HG03135 (cell line): ENCODE data around the gene DHRSX.
"Not testable (repeated sequence)": the region's sequence is repeated elsewhere in the genome, so short reads cannot be mapped to it uniquely, and the experiment has no call there.

Source experiments
- ATAC-seq: cut with Tn5 transposase; IDR thresholded peaks from one replicate; pipeline ENCODE4 v1.9.1; 2021; ENCODE audit warnings: mild to moderate bottlenecking, moderate library complexity; ENCODE audit not compliant: unreplicated experiment

The DHRSX gene

DNA sequence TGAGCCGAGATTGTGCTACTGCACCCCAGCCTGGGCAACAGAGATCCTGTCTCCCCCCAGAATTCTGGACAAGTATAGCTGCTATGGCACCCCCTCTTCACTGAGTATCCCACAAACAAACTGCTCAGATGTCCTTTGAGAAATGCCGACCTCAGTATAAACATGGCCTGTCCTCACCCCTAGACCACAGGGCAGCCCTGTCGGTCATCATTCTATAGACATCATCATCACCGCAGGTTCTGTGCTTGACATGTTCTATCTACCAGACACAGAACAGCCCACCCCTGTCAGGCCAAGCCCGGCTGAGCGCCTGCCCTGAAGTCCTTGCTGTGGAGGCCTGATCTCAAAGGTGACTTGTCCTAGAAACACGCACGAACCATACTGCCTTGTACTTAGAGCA, 232.9 kb downstream of the DHRSX start:
- no peak for ATAC-seq

DNA sequence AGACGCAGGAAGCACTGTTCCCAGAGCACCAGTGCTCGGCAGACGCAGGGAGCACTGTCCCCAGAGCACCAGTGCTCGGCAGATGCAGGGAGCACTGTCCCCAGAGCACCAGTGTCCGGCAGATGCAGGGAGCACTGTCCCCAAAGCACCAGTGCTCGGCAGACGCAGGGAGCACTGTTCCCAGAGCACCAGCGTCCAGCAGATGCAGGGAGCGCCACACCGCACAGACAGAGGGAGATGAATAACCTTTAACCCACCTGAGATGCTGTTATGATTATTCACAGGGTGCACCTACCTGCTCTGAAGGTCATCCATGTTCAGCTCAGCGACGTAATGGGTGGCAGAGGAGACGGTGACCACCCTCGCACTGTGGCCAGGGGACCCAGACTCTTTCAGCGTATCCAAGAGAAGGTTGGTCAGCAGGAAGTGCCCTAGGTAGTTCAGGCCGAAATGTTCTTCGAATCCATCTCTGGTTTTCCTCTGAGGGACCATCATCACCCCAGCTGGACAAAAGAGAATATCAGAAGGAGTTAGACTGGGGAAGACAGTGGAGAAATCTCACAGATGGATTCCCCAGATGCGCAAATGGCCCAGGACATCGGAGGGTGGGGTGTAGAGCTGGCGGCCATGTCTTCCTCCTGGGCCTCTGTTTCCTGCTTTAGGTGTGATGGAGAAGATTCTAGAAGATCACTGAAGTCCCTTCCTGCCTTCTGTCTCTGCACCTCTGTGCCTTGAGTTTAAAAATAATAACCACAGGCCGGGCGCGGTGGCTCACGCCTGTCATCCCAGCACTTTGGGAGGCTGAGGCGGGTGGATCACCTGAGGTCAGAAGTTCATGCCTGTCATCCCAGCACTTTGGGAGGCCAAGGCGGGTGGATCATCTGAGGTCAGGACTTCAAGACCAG, 234.1 kb downstream of the DHRSX start:
- no peak for ATAC-seq

DNA sequence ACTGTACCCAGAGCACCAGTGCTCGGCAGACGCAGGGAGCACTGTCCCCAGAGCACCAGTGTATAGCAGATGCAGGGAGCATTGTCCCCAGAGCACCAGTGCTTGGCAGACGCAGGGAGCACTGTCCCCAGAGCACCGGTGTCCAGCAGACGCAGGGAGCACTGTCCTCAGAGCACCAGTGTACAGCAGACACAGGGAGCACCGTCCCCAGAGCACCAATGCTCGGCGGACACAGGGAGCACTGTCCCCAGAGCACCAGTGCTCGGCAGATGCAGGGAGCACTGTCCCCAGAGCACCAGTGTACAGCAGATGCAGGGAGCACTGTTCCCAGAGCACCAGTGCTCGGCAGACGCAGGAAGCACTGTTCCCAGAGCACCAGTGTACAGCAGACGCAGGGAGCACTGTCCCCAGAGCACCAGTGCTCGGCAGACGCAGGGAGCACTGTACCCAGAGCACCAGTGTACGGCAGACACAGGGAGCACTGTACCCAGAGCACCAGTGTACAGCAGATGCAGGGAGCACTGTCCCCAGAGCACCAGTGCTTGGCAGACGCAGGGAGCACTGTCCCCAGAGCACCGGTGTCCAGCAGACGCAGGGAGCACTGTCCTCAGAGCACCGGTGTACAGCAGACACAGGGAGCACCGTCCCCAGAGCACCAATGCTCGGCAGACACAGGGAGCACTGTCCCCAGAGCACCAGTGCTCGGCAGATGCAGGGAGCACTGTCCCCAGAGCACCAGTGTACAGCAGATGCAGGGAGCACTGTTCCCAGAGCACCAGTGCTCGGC, 234.9 kb downstream of the DHRSX start:
- not testable (repeated sequence) for ATAC-seq

DNA sequence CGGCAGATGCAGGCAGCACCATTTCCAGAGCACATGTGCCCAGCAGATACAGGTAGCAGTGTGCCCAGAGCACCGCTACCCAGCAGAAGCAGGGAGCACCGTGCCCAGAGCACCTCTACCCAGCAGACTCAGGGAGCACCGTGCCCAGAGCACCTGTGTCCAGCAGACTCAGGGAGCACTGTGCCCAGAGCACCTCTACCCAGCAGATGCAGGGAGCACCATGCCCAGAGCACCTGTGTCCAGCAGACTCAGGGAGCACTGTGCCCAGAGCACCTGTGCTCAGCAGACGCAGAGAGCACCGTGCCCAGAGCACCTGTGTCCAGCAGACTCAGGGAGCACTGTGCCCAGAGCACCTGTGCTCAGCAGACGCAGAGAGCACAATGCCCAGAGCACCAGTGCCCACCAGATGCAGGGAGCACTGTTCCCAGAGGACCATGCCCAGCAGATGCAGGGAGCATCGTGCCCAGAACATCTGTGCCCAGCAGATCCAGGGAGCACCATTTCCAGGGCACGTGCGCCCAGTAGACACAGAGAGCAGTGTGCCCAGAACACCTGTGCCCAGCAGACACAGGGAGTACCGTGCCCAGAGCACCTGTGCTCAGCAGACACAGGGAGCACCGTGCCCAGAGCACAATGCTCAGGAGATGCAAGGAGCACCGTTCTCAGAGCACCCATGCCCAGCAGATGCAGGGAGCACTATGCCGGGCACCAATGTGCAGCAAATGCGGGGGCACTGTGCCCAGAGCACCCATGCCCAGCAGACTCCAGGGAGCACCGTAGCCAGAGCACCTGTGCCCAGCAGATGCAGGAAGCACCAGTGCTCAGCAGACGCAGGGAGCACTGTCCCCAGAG, 236.4 kb downstream of the DHRSX start:
- no peak for ATAC-seq

DNA sequence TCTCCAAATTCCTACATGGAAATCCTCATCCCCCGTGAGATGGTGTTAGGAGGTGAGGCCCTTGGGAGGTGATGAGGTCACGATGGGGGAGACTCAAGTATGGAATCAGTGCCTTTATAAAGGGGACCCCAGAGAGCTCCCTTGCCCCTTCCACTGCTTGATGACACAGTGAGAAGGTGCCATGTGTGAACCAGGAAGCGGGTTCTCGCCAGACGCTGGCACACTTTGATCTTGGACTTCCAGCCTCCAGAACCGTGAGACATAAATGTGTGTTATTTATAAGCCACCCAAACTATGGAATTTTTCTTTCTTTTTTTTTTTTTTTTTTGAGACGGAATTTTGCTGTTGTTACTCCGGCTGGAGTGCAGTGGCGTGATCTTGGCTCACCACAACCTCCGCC, 237.6 kb downstream of the DHRSX start:
- no peak for ATAC-seq

DNA sequence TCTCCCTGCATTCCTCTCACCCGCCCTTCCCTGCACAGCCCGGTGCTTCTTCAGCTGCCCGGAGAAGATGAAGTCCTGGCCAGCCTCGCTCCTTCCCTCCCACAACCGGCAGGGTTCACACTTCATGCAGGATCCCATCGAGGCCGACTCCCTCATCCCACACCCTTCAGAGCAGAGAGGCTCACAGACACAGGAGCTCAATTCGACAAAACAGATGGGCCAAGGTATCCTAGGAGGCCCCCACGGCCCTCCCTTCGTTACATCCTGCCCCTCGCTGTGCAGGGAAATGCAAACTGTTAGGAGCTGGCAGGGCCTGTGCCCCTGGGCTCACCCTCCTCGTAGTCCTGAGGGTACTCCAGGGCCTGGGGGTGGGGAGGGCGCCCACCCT, 238.1 kb downstream of the DHRSX start:
- ATAC-seq = no peak

DNA sequence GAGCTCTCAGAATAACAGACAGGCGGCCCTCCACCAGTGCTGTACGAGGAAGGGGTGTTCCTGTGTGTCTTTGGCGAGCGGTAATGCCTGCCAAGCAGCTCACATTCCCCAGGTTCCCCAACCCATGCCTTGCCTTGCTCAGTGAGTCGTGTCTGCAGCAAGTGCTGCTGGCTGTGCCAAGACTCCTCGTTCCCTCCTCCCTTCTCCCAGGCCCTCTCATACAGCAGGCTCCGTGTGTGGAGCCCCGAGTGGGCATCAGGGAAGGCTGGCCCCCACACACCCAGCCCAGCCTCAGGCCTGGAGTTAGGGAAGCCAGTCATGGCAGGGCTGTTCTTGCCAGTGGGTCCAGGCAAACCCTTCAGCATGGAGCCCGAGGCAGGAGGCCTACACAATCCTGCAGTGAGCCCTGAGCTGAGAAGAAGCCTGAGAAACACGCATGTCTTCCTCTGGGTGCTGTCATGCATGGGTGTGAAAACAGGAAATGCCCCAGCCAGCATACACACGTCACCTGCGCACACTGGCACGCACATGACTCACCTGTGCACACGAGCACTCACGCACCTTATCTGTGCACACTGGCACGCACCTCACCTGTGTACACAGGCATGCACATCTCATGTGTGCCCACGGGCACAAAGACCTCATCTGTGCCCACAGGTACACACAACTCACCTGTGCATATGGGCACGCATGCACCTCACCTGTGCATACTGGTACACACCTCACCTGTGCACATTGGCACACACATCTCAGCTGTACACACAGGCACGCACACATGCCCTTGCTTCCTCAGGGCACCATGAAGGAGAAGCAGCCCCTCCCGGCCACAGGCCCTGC, 238.7 kb downstream of the DHRSX start:
- ATAC-seq = no peak

DNA sequence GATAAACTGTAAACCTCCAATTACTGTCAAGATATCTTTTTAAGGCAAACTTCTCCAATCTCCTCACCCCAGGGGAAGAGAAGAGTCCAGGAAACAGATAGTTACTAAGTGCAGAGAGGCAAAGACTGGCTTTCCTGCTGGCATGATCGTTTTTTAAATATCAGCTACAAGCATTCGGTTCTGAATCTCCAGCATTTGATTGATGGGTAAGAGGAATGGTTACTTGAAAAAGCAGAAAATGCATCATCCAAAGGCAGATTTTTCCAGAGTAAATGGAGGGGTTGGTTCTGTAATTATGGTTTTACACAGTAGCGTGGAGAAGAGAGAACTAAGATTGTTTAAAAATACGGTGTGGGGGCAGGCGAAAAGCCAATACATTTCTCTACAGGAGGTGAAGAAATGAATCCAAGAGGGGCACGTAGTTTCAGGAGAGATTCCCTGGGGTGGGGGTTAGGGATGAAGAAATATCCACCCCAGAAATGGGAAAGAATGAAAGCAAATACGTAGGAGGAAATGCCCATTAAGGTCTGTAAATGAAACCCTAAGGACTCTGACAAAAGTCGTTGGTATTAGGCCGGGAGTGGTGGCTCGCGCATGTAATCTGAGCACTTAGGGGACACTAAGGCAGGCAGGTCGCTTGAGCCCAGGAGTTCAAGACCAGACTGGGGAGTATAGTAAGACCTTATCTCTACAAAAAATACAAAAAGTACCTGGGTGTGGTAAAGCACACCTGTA, 248.3 kb downstream of the DHRSX start:
- no peak for ATAC-seq

DNA sequence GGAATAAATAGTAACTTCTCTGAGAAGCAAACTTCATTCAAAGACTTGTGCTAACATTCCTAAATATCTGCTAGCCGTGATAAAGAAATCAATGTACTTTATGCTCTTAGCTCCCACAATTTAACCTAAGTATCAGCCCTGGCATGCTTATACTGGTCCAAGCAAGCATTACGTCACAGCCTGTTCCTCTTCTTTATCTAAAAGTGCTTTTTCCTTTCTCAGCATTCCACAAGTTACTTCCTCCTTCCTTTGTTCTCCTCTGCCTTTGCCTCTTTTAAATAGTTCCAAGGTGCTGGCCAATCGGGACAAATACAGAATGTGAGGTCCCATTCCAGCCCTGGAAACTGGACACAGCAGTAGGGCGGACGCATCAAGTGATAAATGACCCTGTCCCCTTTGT, 249.6 kb downstream of the DHRSX start:
- ATAC-seq = no peak

DNA sequence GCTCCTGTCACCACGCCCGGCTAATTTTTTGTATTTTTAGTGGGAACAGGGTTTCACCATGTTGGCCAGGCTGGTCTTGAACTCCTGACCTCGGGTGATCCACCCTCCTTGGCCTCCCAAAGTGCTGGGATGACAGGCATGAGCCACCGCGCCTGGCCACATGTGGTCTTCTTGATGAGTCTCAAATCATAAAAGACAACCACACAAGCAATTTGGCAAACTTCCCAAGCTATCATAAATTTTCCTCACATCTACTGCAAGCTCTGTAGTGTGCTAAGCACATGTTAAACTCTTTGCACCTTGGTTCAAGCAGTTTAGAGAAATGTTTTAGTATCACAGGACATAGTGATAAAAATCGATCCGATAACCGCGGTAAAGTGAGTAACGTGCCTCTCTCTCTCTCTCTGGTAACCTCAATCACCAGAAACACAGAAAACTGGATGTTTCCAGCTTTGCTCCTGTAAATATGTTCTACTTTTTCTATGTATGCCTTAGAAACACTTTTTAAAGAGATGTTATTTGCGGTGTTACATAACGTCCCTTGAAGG, 256.8 kb downstream of the DHRSX start:
- no peak for ATAC-seq

DNA sequence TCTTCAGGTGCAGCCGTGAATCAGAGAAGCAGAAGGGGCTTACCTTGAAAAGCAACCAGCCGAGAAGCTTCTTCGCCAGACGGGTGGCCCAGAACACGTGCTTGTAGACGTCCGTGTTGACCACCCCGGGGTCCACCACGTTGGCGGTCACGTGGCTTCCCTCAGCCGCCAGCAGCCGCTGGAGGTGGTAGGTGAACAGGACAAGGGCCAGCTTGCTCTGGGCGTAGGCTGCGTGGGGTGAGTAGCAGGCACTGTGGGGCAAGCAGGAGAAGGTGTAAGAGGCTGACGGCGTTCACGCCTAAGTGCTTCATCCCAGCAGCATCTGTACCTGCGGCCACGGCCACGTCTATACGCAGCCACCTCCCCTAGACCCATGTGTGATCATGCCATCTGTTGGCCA, 257.8 kb downstream of the DHRSX start:
- no peak for ATAC-seq

DNA sequence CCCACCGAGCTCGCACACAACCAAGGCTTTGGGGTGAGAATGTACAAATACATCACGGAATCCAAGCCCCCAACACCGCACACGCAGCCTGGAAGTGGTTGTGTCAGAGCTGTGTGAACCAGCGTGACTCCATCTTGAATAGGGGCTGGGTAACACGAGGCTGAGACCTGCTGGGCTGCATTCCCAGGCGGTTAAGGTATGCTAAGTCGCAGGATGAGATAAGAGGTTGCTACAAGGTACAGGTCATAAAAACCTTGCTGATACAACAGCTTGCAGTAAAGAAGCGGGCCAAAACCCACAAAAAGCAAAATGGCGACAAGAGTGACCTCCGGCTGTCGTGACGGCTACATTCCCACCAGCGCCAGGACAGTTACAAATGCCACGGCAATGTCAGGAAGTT, 258.4 kb downstream of the DHRSX start:
- ATAC-seq = no peak

DNA sequence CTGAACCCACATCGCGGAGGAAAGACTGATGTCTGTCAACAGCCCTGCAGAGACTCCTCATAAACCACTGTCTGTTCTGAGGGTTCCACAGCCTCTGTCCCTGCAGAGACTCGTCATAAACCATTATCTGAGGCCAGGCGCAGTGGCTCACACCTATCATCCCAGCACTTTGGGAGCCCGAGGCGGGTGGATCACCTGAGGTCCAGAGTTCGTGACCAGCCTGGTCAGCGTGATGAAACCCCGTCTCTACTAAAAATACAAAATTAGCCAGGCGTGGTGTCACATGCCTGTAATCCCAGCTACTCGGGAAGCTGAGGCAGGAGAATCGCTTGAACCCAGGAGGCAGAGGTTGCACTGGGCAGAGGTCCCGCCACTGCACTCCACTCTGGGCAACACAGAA, 259.3 kb downstream of the DHRSX start:
- ATAC-seq = not testable (repeated sequence)

DNA sequence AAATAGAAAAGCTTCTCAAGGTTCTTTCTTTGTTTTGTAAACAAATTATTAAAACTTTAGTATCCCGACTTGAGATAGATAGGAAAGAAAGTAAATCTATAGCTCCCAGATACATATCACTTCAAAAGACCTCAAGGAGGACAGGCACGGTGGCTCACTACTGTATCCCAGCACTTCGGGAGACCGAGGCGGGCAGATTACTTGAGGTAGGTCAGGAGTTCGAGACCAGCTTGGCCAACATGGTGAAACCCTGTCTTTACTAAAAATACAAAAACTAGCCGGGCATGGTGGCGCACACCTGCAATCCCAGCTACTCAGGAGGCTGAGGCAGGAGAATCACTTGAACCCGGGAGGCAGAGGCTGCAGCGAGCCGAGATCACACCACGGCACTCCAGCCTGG, 260.0 kb downstream of the DHRSX start:
- ATAC-seq = not testable (repeated sequence)

DNA sequence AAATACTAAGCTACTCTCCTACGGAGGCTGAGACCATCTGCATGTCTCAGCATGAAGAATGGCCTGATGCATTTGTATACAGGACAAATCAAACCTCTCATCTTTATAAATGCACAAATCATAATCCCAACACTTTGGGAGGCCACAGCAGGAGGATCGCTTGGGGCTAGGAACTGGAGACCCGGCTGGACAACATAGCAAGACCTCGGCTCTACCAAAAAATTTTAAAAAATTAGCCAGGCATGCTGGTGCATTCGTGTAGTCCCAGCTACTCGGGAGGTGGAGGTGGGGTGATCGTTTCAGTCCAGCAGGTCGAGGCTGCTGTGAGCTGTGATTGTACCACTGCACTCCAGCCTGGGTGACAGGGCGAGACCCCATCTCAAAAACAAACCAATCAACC, 262.8 kb downstream of the DHRSX start:
- ATAC-seq = no peak

DNA sequence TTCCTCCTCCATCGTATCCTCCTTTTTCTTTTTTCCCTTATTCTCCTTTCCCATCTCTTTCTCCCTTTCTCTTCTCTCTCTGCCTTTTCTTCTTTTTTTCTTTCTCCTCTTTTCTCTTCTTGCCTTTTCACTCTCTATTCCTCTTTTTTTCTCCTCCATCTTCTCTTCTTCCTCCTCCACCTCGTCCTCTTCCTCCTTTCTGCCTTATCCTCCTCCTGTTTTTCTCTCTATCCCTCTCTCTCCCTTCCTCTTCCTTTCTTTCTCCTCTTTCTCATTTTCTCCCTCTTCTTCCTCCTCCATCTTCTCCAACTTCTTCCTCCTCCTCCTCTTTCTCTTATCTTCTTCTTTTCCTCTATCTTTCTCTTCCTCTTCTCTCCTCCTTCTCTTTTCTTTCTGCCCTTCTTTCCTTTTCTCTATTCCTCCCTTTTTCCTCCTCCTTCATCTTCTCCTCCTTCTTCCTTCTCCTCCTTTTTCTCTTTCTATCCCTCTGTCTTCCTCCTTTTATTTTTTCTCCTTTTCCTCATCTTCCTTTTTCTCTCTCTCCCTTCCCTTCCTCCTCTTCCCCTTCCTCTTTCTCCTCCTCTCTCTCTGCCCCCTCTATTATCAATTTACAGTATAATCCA, 269.1 kb downstream of the DHRSX start:
- no peak for ATAC-seq

DNA sequence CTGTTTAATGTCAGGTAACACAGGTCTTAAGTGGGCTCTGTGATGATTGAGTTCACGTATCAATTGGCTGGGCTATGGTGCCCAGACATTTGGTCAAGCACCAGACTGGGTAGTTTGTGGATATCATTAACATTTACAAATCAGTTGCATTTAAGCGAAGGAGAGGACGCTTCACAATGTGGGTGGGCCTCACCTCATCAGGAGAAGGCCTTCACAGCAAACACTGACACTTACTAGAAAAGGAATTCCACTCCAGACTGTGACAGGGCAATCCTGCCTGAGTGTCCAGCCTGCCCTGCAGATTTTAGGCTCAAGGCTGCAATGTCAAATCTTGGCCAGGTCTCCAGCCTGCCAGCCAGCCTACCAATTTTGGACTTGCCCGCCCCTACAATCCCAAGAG, 270.3 kb downstream of the DHRSX start:
- ATAC-seq = no peak

DNA sequence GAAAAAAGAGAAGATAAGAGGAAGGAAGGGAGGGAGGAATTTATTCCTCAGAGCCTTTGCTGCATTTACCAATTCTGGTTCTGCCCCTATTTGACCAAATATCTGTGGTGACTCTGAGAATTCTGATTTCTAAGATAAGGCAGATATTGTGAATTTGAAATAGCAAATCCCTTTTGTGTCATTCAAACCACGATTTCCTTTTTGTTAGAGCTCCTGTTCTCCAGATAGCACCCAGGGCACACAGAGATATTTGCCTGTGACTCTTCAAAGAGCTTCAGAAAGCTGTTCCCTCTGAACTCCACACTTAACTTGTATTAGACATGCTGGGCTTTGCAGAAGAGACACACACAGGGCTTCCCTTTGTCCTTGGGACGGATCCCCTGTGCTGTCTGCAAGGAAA, 272.2 kb downstream of the DHRSX start:
- ATAC-seq = no peak
